HepG2 (cell line): ENCODE results near the gene C2orf78. TPM values are rescaled to one million over a fixed set of nuclear protein-coding genes. Genes with fewer than 3 reads are reported as not detected.

Experiments used
- CBFB ChIP-seq: sonication (generic); formaldehyde crosslinking; IDR thresholded peaks from 2 replicates; pipeline ENCODE4 v1.4.0; 2020; ENCODE audit warnings: missing genetic modification reagents
- CENPX ChIP-seq: sonication (generic); formaldehyde crosslinking; IDR thresholded peaks from 2 replicates; pipeline ENCODE4 v1.9.0; 2021; ENCODE audit warnings: mild to moderate bottlenecking, missing genetic modification reagents, moderate library complexity
- HES4 ChIP-seq: sonication (generic); formaldehyde crosslinking; IDR thresholded peaks from 2 replicates; pipeline ENCODE4 v1.9.0; 2021; ENCODE audit warnings: mild to moderate bottlenecking, missing genetic modification reagents, borderline replicate concordance
- HOXA3 ChIP-seq: sonication (generic); formaldehyde crosslinking; IDR thresholded peaks from 2 replicates; pipeline ENCODE4 v1.5.0; 2020; ENCODE audit warnings: missing genetic modification reagents
- JUN ChIP-seq: sonication (generic); formaldehyde crosslinking; IDR thresholded peaks from 2 replicates; pipeline ENCODE4 v1.4.0; 2020; ENCODE audit warnings: mild to moderate bottlenecking, missing genetic modification reagents
- KLF12 ChIP-seq: sonication (generic); formaldehyde crosslinking; IDR thresholded peaks from 2 replicates; pipeline ENCODE4 v1.4.0; 2020; ENCODE audit warnings: missing genetic modification reagents, borderline replicate concordance
- NKX3-1 ChIP-seq: sonication (generic); formaldehyde crosslinking; IDR thresholded peaks from 2 replicates; pipeline ENCODE4 v1.5.0; 2020; ENCODE audit warnings: missing genetic modification reagents
- POLR2AphosphoS5 ChIP-seq: IDR thresholded peaks from 2 replicates; pipeline ENCODE4 v1.6.1; 2012; ENCODE audit warnings: low read depth, low read length
- PPARG ChIP-seq: conservative IDR thresholded peaks from 2 replicates; pipeline ENCODE4 v1.6.1; 2016; ENCODE audit warnings: missing biosample characterization, missing genetic modification reagents
- PRPF4 ChIP-seq: fragments of 200-400 bp; formaldehyde crosslinking; IDR thresholded peaks from 2 replicates; pipeline ENCODE4 v1.6.1; 2016; ENCODE audit warnings: low read length, low read depth; ENCODE audit not compliant: poor library complexity, severe bottlenecking
- SIN3A ChIP-seq: IDR thresholded peaks from 2 replicates; pipeline ENCODE4 v1.6.1; 2011; ENCODE audit warnings: low read depth, mild to moderate bottlenecking, control low read depth, low read length, borderline replicate concordance
- SNAPC2 ChIP-seq: sonication (generic); formaldehyde crosslinking; IDR thresholded peaks from 2 replicates; pipeline ENCODE4 v1.8.1; 2022; ENCODE audit warnings: mild to moderate bottlenecking, missing genetic modification reagents
- SRF ChIP-seq: IDR thresholded peaks from 2 replicates; pipeline ENCODE4 v1.6.1; 2011; ENCODE audit warnings: mild to moderate bottlenecking, low read depth, low read length, moderate library complexity
- STAG1 ChIP-seq: sonication (generic); formaldehyde crosslinking; IDR thresholded peaks from 2 replicates; pipeline ENCODE4 v1.4.0; 2020; ENCODE audit warnings: missing genetic modification reagents
- TBL1XR1 ChIP-seq: fragments of 150-350 bp; IDR thresholded peaks from 2 replicates; pipeline ENCODE4 v1.6.1; 2014; ENCODE audit warnings: borderline replicate concordance, low read length; ENCODE audit not compliant: partially characterized antibody
- TCF12 ChIP-seq, 2 experiments: fragments of 450-650 bp in 1 of 2; sonication (generic) in 1 of 2; formaldehyde crosslinking in 1 of 2; IDR thresholded peaks; 2 replicates each; pipeline versions ENCODE4 v1.6.1 to v1.8.0; 2017 to 2022; ENCODE audit warnings: antibody characterized with exemption in 1 of 2, mild to moderate bottlenecking in 1 of 2, missing genetic modification reagents in 1 of 2, moderate library complexity in 1 of 2
- ZFP62 ChIP-seq: sonication (generic); formaldehyde crosslinking; IDR thresholded peaks from 2 replicates; pipeline ENCODE4 v1.4.0; 2020; ENCODE audit warnings: missing genetic modification reagents
- ZGPAT ChIP-seq: IDR thresholded peaks from 2 replicates; pipeline ENCODE4 v1.6.1; 2016; ENCODE audit warnings: mild to moderate bottlenecking
- ZNF121 ChIP-seq: sonication (generic); formaldehyde crosslinking; IDR thresholded peaks from 2 replicates; pipeline ENCODE4 v1.5.0; 2020; ENCODE audit warnings: mild to moderate bottlenecking, missing genetic modification reagents
- ZNF160 ChIP-seq: sonication (generic); formaldehyde crosslinking; IDR thresholded peaks from 2 replicates; pipeline ENCODE4 v1.8.0; 2022; ENCODE audit warnings: mild to moderate bottlenecking, inconsistent platforms, missing genetic modification reagents
- ZNF317 ChIP-seq: sonication (generic); formaldehyde crosslinking; IDR thresholded peaks from 2 replicates; pipeline ENCODE4 v1.5.0; 2020; ENCODE audit warnings: mild to moderate bottlenecking, missing genetic modification reagents
- ZNF329 ChIP-seq: sonication (generic); formaldehyde crosslinking; IDR thresholded peaks from 2 replicates; pipeline ENCODE4 v1.9.0; 2021; ENCODE audit warnings: low read depth, mild to moderate bottlenecking, missing genetic modification reagents
- ZNF33B ChIP-seq: sonication (generic); formaldehyde crosslinking; IDR thresholded peaks from 2 replicates; pipeline ENCODE4 v1.5.1; 2020; ENCODE audit warnings: mild to moderate bottlenecking, missing genetic modification reagents
- ZNF430 ChIP-seq: sonication (generic); formaldehyde crosslinking; IDR thresholded peaks from 2 replicates; pipeline ENCODE4 v1.9.0; 2021; ENCODE audit warnings: mild to moderate bottlenecking, missing genetic modification reagents
- ZNF543 ChIP-seq: sonication (generic); formaldehyde crosslinking; IDR thresholded peaks from 2 replicates; pipeline ENCODE4 v1.4.0; 2020; ENCODE audit warnings: mild to moderate bottlenecking, missing genetic modification reagents
- ZNF564 ChIP-seq: sonication (generic); formaldehyde crosslinking; IDR thresholded peaks from 2 replicates; pipeline ENCODE4 v1.8.1; 2023; ENCODE audit warnings: mild to moderate bottlenecking, missing genetic modification reagents
- ZNF598 ChIP-seq: sonication (generic); formaldehyde crosslinking; IDR thresholded peaks from 2 replicates; pipeline ENCODE4 v1.5.1; 2020; ENCODE audit warnings: mild to moderate bottlenecking, missing genetic modification reagents, borderline replicate concordance
- ZNF615 ChIP-seq: sonication (generic); formaldehyde crosslinking; IDR thresholded peaks from 2 replicates; pipeline ENCODE4 v1.5.0; 2020; ENCODE audit warnings: mild to moderate bottlenecking, missing genetic modification reagents, borderline replicate concordance
- polyA plus RNA-seq, 8 experiments: library from polyadenylated mRNA; depleted of rRNA in 3 of 8; stranded (reverse) in 7 of 8; unstranded in 1 of 8; fragments of >200 nt; fragmentation: Illumina TruSeq in 4 of 8; extraction: Trizol in 4 of 8; gene quantifications; 2 replicates each; pipeline versions ENCODE4 v1.2.1 to v1.2.3, GENCODE V29; 2011 to 2016; ENCODE audit warnings: low read depth in 4 of 8, missing spikeins in 1 of 8, mixed read lengths in 1 of 8; ENCODE audit not compliant: insufficient read depth in 1 of 8
- total RNA-seq, 5 experiments: library from RNA; depleted of rRNA; stranded (reverse); fragments of >200 nt; fragmentation: Illumina TruSeq; extraction: Trizol; gene quantifications; 2 replicates each; pipeline ENCODE4 v1.2.3, GENCODE V29; 2016; ENCODE audit warnings: low read depth in 1 of 5
- TF ChIP-seq, protein P1 (sequence below): sonication (generic); formaldehyde crosslinking; conservative IDR thresholded peaks from 2 replicates; pipeline ENCODE4 v1.5.0; 2020; ENCODE audit warnings: missing genetic modification reagents

C2orf78 gene
- total and polyA plus RNA-seq, 2 of the 13 experiments (the other 11 are each of a cell fraction or from before 2014, with no cell fraction given): not detected

GRCh38 chr2:73828818-73829570 lies 45.0 kb downstream of the C2orf78 start, which contains the start of gene STAMBP (continued):
- no peak for TF ChIP-seq JUN (CRISPR knock-in tag)
- TF ChIP-seq SNAPC2 (CRISPR knock-in tag): peak; percentile 78
- TF ChIP-seq ZFP62: 0 out of 2 replicates have a peak, but pooled peaks have one; percentile 44
- no peak for TF ChIP-seq KLF12 (CRISPR knock-in tag)
- no peak for TF ChIP-seq CENPX (CRISPR knock-in tag)
- TF ChIP-seq CBFB (CRISPR knock-in tag): no peak
- TF ChIP-seq STAG1 (CRISPR knock-in tag): no peak
- no peak; the same call in 1 of the 2 replicates for TF ChIP-seq ZNF33B
- peak; percentile 70; the same call in 1 of the 2 replicates for TF ChIP-seq ZNF317 (CRISPR knock-in tag)
- TF ChIP-seq TCF12 (IDR thresholded peaks at IDR 0.05): no peak
- TF ChIP-seq TCF12 (CRISPR knock-in tag; IDR thresholded peaks at IDR 0.05): no peak; the same call in 1 of the 2 replicates
- peak; percentile 59; the same call in 1 of the 2 replicates for TF ChIP-seq ZGPAT (CRISPR knock-in tag)
- TF ChIP-seq ZNF121 (CRISPR knock-in tag): no peak
- TF ChIP-seq NKX3-1 (CRISPR knock-in tag): peak; percentile 60; the same call in 1 of the 2 replicates
- TF ChIP-seq PPARG (CRISPR knock-in tag): no peak
- no peak; the same call in 1 of the 2 replicates for TF ChIP-seq ZNF598 (CRISPR knock-in tag)
- no peak for TF ChIP-seq PRPF4
- peak; percentile 89; the same call in 1 of the 2 replicates for TF ChIP-seq SIN3A
- TF ChIP-seq HES4 (CRISPR knock-in tag): peak; percentile 89; the same call in 1 of the 2 replicates
- TF ChIP-seq HOXA3 (CRISPR knock-in tag): peak; percentile 88
- peak; percentile 88 for TF ChIP-seq POLR2AphosphoS5
- no peak for TF ChIP-seq SRF
- no peak for TF ChIP-seq ZNF564
- TF ChIP-seq, protein P1, sequence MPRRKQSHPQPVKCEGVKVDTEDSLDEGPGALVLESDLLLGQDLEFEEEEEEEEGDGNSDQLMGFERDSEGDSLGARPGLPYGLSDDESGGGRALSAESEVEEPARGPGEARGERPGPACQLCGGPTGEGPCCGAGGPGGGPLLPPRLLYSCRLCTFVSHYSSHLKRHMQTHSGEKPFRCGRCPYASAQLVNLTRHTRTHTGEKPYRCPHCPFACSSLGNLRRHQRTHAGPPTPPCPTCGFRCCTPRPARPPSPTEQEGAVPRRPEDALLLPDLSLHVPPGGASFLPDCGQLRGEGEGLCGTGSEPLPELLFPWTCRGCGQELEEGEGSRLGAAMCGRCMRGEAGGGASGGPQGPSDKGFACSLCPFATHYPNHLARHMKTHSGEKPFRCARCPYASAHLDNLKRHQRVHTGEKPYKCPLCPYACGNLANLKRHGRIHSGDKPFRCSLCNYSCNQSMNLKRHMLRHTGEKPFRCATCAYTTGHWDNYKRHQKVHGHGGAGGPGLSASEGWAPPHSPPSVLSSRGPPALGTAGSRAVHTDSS (CRISPR knock-in tag): no peak
- no peak for TF ChIP-seq TBL1XR1
- TF ChIP-seq ZNF543: 0 out of 2 replicates have a peak, but pooled peaks have one; percentile 73
- TF ChIP-seq ZNF615 (CRISPR knock-in tag): no peak; the same call in 1 of the 2 replicates
- TF ChIP-seq ZNF329 (CRISPR knock-in tag): peak; percentile 31; the same call in 1 of the 2 replicates
- no peak for TF ChIP-seq ZNF160 (CRISPR knock-in tag)
- peak; percentile 80 for TF ChIP-seq ZNF430 (CRISPR knock-in tag)
